Measurements from ENCODE around the gene KEL.

KEL gene

DNA sequence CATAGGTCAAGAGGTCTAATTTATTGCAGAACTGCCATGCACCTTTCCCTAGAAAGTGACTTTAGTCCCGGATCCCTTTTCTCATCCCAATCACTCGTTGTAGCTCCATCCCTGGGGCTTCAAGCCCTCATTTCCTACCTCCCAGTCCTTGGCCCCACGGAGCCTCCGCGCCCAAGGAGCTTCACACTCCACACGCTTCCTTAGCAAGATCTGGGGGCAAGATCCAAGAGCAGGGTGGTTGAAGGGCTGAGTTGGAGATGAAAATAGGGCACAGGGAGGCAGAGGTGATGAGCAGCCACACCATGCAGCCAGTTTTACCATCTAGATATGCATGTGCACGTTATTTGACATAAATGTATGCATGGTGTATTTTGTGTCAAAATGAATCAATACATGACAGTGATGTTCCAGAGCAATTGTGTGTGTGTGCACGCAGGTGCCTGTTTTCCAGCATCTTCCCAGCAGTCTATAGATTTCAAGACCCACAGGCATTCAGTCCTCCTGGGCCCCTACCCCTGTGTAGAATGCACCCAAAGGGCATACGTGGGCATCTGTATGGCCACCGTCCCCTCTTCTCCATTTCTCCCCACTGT, 70.6 kb downstream of the KEL start:
- no peak overlapping the region for H3K4me3 ChIP-seq (ENCODE audit: control insufficient read depth, low read depth, low read length)
- TF ChIP-seq, protein P1, sequence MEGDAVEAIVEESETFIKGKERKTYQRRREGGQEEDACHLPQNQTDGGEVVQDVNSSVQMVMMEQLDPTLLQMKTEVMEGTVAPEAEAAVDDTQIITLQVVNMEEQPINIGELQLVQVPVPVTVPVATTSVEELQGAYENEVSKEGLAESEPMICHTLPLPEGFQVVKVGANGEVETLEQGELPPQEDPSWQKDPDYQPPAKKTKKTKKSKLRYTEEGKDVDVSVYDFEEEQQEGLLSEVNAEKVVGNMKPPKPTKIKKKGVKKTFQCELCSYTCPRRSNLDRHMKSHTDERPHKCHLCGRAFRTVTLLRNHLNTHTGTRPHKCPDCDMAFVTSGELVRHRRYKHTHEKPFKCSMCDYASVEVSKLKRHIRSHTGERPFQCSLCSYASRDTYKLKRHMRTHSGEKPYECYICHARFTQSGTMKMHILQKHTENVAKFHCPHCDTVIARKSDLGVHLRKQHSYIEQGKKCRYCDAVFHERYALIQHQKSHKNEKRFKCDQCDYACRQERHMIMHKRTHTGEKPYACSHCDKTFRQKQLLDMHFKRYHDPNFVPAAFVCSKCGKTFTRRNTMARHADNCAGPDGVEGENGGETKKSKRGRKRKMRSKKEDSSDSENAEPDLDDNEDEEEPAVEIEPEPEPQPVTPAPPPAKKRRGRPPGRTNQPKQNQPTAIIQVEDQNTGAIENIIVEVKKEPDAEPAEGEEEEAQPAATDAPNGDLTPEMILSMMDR (IDR thresholded peaks at IDR 0.05; ENCODE audit: control insufficient read depth, insufficient read depth, low read depth, low read length, missing control alignments): no peak
- no peak for DNase-seq (ENCODE audit: low read depth)

All from AG09309 (cell line).